ENCODE measurements around the gene PRKAG2.

Gene PRKAG2

DNA sequence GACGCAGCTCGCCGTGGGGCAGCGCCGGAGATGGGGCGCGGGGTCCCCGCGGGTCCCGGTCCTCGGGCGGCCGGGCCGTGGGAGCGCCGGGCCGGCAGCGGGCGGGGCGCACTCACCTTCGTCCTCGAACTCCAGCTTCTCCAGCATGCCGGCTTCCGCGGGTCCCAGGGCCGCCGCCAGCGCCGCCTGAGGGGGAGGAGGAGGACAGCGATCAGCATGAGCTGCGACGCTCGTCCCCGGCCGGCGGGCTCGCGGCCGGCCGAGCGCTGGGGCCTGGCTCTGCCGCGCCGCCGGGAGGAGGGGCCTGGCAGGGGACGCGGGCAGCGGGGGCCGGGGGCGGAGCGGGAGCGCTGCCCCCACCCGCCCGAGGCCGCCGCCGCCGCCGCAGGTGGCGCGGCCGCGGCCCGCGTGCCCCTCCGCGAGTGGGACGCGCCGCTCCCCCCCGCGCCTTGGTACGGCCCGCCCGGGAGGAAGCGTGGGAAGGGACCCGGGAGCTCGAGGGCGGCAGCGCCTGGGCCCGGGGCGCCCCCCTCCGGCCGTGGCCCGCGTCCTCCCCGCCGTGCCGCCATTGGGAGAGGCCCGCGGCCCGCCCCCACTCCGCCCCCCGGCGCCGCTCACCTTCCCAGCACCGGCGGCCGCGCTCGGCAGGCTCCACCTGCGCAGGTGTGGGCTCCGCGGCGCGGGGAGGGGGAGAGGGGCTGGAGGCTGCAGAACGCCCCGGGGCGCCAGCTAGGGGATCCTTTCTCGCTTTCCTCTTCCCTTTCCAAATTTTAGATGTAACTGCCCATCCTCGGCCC, 244.8 kb downstream of the PRKAG2 start:
- H4K20me1 ChIP-seq (ENCODE audit: insufficient read depth): no peaks in the 10 kb centered on the region
- H3K27ac ChIP-seq: no peak overlapping the region
- TF ChIP-seq, protein P1, sequence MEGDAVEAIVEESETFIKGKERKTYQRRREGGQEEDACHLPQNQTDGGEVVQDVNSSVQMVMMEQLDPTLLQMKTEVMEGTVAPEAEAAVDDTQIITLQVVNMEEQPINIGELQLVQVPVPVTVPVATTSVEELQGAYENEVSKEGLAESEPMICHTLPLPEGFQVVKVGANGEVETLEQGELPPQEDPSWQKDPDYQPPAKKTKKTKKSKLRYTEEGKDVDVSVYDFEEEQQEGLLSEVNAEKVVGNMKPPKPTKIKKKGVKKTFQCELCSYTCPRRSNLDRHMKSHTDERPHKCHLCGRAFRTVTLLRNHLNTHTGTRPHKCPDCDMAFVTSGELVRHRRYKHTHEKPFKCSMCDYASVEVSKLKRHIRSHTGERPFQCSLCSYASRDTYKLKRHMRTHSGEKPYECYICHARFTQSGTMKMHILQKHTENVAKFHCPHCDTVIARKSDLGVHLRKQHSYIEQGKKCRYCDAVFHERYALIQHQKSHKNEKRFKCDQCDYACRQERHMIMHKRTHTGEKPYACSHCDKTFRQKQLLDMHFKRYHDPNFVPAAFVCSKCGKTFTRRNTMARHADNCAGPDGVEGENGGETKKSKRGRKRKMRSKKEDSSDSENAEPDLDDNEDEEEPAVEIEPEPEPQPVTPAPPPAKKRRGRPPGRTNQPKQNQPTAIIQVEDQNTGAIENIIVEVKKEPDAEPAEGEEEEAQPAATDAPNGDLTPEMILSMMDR (conservative IDR thresholded peaks at IDR 0.05; ENCODE audit: low read depth, low read length): no peak; the same call in 1 of the 2 replicates
- peak overlapping the region; percentile 24; the same call in 1 of the 2 replicates for H3K9ac ChIP-seq
- H3K79me2 ChIP-seq (ENCODE audit: insufficient read depth, low read depth): no peaks in the 10 kb centered on the region
- H3K4me3 ChIP-seq (IDR thresholded peaks at IDR 0.05; ENCODE audit: insufficient read depth, low read depth, low read length): no peak overlapping the region
- H3K36me3 ChIP-seq (ENCODE audit: insufficient read depth): no peaks in the 10 kb centered on the region
- H3K27me3 ChIP-seq (ENCODE audit: insufficient read depth, low read depth): no peaks in the 10 kb centered on the region
- H2AFZ ChIP-seq (ENCODE audit: low read depth): peak overlapping the region; percentile 75
- peaks cover 16% of the 10 kb centered on the region for H3K4me1 ChIP-seq (ENCODE audit: low read depth, poor library complexity, severe bottlenecking)
- peak overlapping the region; percentile 98; the same call in 1 of the 2 replicates for H3K4me2 ChIP-seq

DNA sequence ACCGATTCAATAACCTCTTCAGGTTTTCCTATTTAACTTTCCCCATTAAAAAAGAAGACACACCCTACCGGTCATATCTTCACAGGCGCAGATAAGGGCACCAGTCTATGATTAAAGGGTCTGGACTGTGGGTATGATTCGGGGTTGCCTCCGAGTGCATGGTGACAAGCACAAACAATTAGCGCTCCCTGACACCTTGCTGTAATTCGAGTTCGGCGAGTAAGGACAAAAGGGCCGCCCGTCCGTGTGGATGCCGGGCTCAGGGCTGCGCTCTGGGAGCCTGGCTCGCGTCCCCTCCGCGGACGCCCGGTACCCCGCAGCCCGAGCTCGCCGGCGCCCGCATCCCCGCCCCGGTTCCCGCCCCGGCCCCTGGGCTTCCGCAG, 245.4 kb downstream of the PRKAG2 start:
- Histone ChIP-seq H2AFZ (ENCODE audit: low read depth) (peak overlapping the region; percentile 75), H3K79me2 (ENCODE audit: insufficient read depth, low read depth) (no peaks in the 10 kb centered on the region), H3K9ac (peak overlapping the region; percentile 24; the same call in 1 of the 2 replicates), H3K4me2 (peak overlapping the region; percentile 98), H3K4me1 (ENCODE audit: low read depth, poor library complexity, severe bottlenecking) (peaks cover 16% of the 10 kb centered on the region), H4K20me1 (ENCODE audit: insufficient read depth) (no peaks in the 10 kb centered on the region), H3K4me3 (IDR thresholded peaks at IDR 0.05; ENCODE audit: insufficient read depth, low read depth, low read length) (no peak overlapping the region), H3K27ac (no peak overlapping the region), H3K27me3 (ENCODE audit: insufficient read depth, low read depth) (no peaks in the 10 kb centered on the region), H3K36me3 (ENCODE audit: insufficient read depth) (no peaks in the 10 kb centered on the region)
- TF ChIP-seq, protein P1 (conservative IDR thresholded peaks at IDR 0.05; ENCODE audit: low read depth, low read length): peak; percentile 30; the same call in 1 of the 2 replicates

DNA sequence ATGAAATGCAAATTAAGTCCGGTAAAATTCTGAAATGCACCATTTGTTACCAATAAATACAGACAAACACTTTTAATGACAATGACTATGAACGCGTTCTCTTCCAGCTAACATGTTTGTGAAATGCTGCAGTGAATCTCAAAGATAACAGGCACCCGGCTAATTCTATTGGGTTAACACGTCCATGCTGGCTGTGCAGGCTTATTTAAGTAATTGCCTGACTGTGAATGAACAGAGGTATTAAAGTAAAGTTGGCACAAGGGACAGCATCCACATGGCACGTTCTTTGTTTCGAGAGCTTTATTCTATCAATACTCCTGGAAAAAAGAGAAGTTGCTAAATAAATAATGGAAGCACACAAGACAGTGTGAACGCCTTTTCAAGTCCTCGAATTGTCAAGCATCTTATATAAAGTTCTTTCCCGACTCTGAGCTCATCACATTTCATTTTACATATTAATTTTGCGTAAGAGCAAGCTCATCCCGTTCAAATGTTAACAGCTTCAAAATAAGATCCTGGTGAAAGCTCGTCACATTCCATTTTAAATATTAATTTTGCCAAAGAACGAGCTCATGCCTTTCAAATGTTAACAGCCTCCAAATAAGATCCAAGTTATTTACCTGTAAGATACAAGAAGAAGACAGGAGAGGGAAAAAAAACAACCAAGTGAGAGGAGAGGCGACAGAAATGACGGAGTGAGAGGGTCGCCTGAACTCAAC, 245.9 kb downstream of the PRKAG2 start:
- H3K79me2 ChIP-seq (ENCODE audit: insufficient read depth, low read depth): no peaks in the 10 kb centered on the region
- H3K36me3 ChIP-seq (ENCODE audit: insufficient read depth): no peaks in the 10 kb centered on the region
- H3K27ac ChIP-seq: no peak overlapping the region
- H4K20me1 ChIP-seq (ENCODE audit: insufficient read depth): no peaks in the 10 kb centered on the region
- no peaks in the 10 kb centered on the region for H3K27me3 ChIP-seq (ENCODE audit: insufficient read depth, low read depth)
- peak overlapping the region; percentile 98 for H3K4me2 ChIP-seq
- peak overlapping the region; percentile 75 for H2AFZ ChIP-seq (ENCODE audit: low read depth)
- peaks cover 16% of the 10 kb centered on the region for H3K4me1 ChIP-seq (ENCODE audit: low read depth, poor library complexity, severe bottlenecking)
- H3K9ac ChIP-seq: peak overlapping the region; percentile 24; the same call in 1 of the 2 replicates
- TF ChIP-seq, protein P1 (conservative IDR thresholded peaks at IDR 0.05; ENCODE audit: low read depth, low read length): no peak; the same call in none of the 2 replicates
- H3K4me3 ChIP-seq (IDR thresholded peaks at IDR 0.05; ENCODE audit: insufficient read depth, low read depth, low read length): no peak overlapping the region

DNA sequence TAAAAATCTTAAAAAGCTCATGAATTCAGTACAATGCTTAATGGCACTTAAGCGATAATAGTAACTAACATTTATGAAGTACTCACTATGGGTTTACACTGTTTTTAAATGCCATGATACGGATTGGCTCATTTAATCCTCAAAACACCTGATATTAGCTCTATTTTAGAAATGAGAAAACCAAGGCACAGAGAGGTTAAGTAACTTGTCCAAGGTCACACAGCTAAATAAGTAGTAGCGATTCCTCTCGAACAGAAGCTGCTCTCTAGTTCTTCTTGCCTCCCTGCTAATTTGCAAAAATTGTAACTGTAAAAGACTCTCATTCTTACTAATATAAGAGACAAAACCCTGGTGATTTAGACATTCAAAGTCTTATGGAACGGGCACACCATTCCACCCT, 246.6 kb downstream of the PRKAG2 start:
- peaks cover 16% of the 10 kb centered on the region for H3K4me1 ChIP-seq (ENCODE audit: low read depth, poor library complexity, severe bottlenecking)
- H2AFZ ChIP-seq (ENCODE audit: low read depth): no peak overlapping the region
- TF ChIP-seq, protein P1 (conservative IDR thresholded peaks at IDR 0.05; ENCODE audit: low read depth, low read length): 0 out of 2 replicates have a peak, but pooled peaks have one; percentile 8
- H3K4me3 ChIP-seq (IDR thresholded peaks at IDR 0.05; ENCODE audit: insufficient read depth, low read depth, low read length): no peak overlapping the region
- H3K79me2 ChIP-seq (ENCODE audit: insufficient read depth, low read depth): no peaks in the 10 kb centered on the region
- no peaks in the 10 kb centered on the region for H3K27me3 ChIP-seq (ENCODE audit: insufficient read depth, low read depth)
- no peaks in the 10 kb centered on the region for H3K36me3 ChIP-seq (ENCODE audit: insufficient read depth)
- H3K27ac ChIP-seq: no peak overlapping the region
- H3K4me2 ChIP-seq: peak overlapping the region; percentile 98
- no peaks in the 10 kb centered on the region for H4K20me1 ChIP-seq (ENCODE audit: insufficient read depth)
- H3K9ac ChIP-seq: no peak overlapping the region
